NB4 (cell line): ENCODE measurements around the gene TAF1C.

Experiments
- CTCF ChIP-seq: IDR thresholded peaks from one replicate; pipeline ENCODE4 v1.5.1; 2012; ENCODE audit warnings: low read depth, low read length
- POLR2A ChIP-seq: IDR thresholded peaks from 2 replicates; pipeline ENCODE4 v1.6.1; 2011; ENCODE audit warnings: mild to moderate bottlenecking; ENCODE audit not compliant: insufficient read length; ENCODE audit errors: extremely low read depth
- TF ChIP-seq, protein P1 (sequence below): IDR thresholded peaks from 2 replicates; pipeline ENCODE4 v1.6.1; 2011; ENCODE audit warnings: low read depth, low read length

DNA sequence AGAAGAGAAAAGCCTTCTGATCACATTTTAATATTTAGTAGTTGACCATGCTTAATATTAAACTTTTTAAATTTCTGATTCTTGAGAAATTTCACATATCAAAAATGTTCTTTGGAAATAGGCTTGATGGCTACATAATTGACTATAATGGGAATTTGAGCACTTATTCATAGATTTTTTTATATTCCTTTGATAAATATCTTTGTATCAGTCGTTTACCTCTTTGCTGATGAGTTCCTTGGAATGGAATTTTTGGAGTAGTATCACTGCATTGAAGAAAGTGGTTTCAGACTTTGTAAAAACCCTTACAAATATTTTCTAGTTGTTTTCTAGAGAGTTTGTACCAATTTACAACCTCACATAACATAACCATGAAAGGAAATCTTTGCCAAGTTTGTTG is 27.1 kb downstream of the TAF1C start:
- TF ChIP-seq CTCF: no peak
- TF ChIP-seq, protein P1, sequence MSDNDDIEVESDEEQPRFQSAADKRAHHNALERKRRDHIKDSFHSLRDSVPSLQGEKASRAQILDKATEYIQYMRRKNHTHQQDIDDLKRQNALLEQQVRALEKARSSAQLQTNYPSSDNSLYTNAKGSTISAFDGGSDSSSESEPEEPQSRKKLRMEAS: no peak
- no peak for TF ChIP-seq POLR2A
